Activated CD4-positive, alpha-beta T cell treated with anti-CD3 and anti-CD28 coated beads, Interleukin-2, amount 10 ng/mL, durations not matched to agents 24 days and 14 days (primary cell): ENCODE data around the gene PTPRD. TPM values are rescaled to one million over a fixed set of nuclear protein-coding genes. Genes with fewer than 3 reads are reported as not detected.
"Not testable (repeated sequence)": the region's sequence is repeated elsewhere in the genome, so short reads cannot be mapped to it uniquely, and the experiment has no call there.

Source experiments
- DNase-seq: peaks from one replicate; pipeline ENCODE4 v3.0.0; 2022
- H3K27ac Mint-ChIP-seq: one replicate; pipeline ENCODE4 v1.8.0; 2022; ENCODE audit warnings: mild to moderate bottlenecking, mixed read lengths
- H3K27me3 Mint-ChIP-seq: one replicate; pipeline ENCODE4 v1.8.0; 2022; ENCODE audit warnings: mixed read lengths
- H3K36me3 Mint-ChIP-seq: one replicate; pipeline ENCODE4 v1.8.0; 2022; ENCODE audit warnings: low read depth, mild to moderate bottlenecking, mixed read lengths
- H3K4me1 Mint-ChIP-seq: one replicate; pipeline ENCODE4 v1.8.0; 2021; ENCODE audit warnings: mixed read lengths
- H3K4me3 Mint-ChIP-seq: one replicate; pipeline ENCODE4 v1.8.0; 2022; ENCODE audit warnings: mild to moderate bottlenecking, moderate library complexity, mixed read lengths
- H3K9me3 Mint-ChIP-seq: one replicate; pipeline ENCODE4 v1.8.0; 2021; ENCODE audit warnings: mixed read lengths
- intact Hi-C: fragments of 100-400 bp; cut with micrococcal nuclease; formaldehyde crosslinking; loops from one replicate; pipeline ENCODE4 v1.15.1; 2023
- total RNA-seq: library from RNA; stranded (reverse); gene quantifications from 2 replicates; pipeline ENCODE4 v1.2.3, GENCODE V29; 2022

PTPRD gene
- total RNA-seq, 1 donor from 2014 or later: not detected

- DNase-seq: no peak
- Mint-ChIP-seq H3K4me3 (no peak overlapping the region), H3K36me3 (no peaks in the 10 kb centered on the region), H3K4me1 (no peaks in the 10 kb centered on the region), H3K27me3 (no peaks in the 10 kb centered on the region), H3K27ac (no peak overlapping the region), H3K9me3 (no peaks in the 10 kb centered on the region)
- intact Hi-C loops: no loop called here
Observed at GRCh38 chr9:8719833-8720486, 1892.8 kb downstream of the PTPRD start.

GRCh38 chr9:8718121-8718725, 1894.6 kb downstream of the PTPRD start:
- no peaks in the 10 kb centered on the region for H3K4me1 Mint-ChIP-seq
- no peak overlapping the region for H3K27ac Mint-ChIP-seq
- H3K36me3 Mint-ChIP-seq: no peaks in the 10 kb centered on the region
- intact Hi-C loops: no loop called here
- DNase-seq: no peak
- H3K4me3 Mint-ChIP-seq: no peak overlapping the region
- H3K27me3 Mint-ChIP-seq: no peaks in the 10 kb centered on the region
- H3K9me3 Mint-ChIP-seq: no peaks in the 10 kb centered on the region

GRCh38 chr9:8717146-8717545, 1895.7 kb downstream of the PTPRD start:
- Mint-ChIP-seq H3K9me3 (no peaks in the 10 kb centered on the region), H3K27ac (no peak overlapping the region), H3K36me3 (no peaks in the 10 kb centered on the region), H3K27me3 (no peaks in the 10 kb centered on the region), H3K4me3 (no peak overlapping the region), H3K4me1 (no peaks in the 10 kb centered on the region)
- no peak for DNase-seq
- intact Hi-C loops: no loop called here

- DNase-seq: no peak
- Mint-ChIP-seq H3K27me3 (no peaks in the 10 kb centered on the region), H3K4me3 (no peak overlapping the region), H3K4me1 (no peaks in the 10 kb centered on the region), H3K36me3 (no peaks in the 10 kb centered on the region), H3K9me3 (no peaks in the 10 kb centered on the region), H3K27ac (no peak overlapping the region)
- intact Hi-C loops: no loop called here
Observed at GRCh38 chr9:8715788-8716187, 1897.0 kb downstream of the PTPRD start.

GRCh38 chr9:8713811-8714165, 1899.0 kb downstream of the PTPRD start:
- Mint-ChIP-seq H3K27me3 (no peaks in the 10 kb centered on the region), H3K9me3 (no peaks in the 10 kb centered on the region), H3K4me1 (no peaks in the 10 kb centered on the region), H3K27ac (no peak overlapping the region), H3K4me3 (no peak overlapping the region), H3K36me3 (no peaks in the 10 kb centered on the region)
- intact Hi-C loops: no loop called here
- DNase-seq: no peak

- Mint-ChIP-seq H3K27ac (no peak overlapping the region), H3K9me3 (no peaks in the 10 kb centered on the region), H3K4me1 (no peaks in the 10 kb centered on the region), H3K4me3 (no peak overlapping the region), H3K36me3 (no peaks in the 10 kb centered on the region), H3K27me3 (no peaks in the 10 kb centered on the region)
- intact Hi-C loops: no loop called here
- no peak for DNase-seq
Observed at GRCh38 chr9:8713149-8713810, 1899.5 kb downstream of the PTPRD start.

GRCh38 chr9:8709731-8710130, 1903.1 kb downstream of the PTPRD start:
- DNase-seq: no peak
- Mint-ChIP-seq H3K27me3 (no peaks in the 10 kb centered on the region), H3K36me3 (no peaks in the 10 kb centered on the region), H3K27ac (no peak overlapping the region), H3K4me3 (no peak overlapping the region), H3K9me3 (no peaks in the 10 kb centered on the region), H3K4me1 (no peaks in the 10 kb centered on the region)
- intact Hi-C loops: loop anchor here (10.0 kb wide), 1 partner anchor 55 kb away; no protein-coding TSS in a partner anchor

GRCh38 chr9:8708728-8709127, 1904.1 kb downstream of the PTPRD start:
- Mint-ChIP-seq H3K27ac (no peak overlapping the region), H3K27me3 (no peaks in the 10 kb centered on the region), H3K9me3 (no peaks in the 10 kb centered on the region), H3K36me3 (no peaks in the 10 kb centered on the region), H3K4me1 (no peaks in the 10 kb centered on the region), H3K4me3 (no peak overlapping the region)
- no peak for DNase-seq
- intact Hi-C loops: loop anchor here (10.0 kb wide), 1 partner anchor 56 kb away; no protein-coding TSS in a partner anchor

GRCh38 chr9:8706998-8707397, 1905.8 kb downstream of the PTPRD start:
- intact Hi-C loops: loop anchor here (10.0 kb wide), 1 partner anchor 58 kb away; no protein-coding TSS in a partner anchor
- H3K36me3 Mint-ChIP-seq: no peaks in the 10 kb centered on the region
- DNase-seq: no peak
- H3K9me3 Mint-ChIP-seq: no peaks in the 10 kb centered on the region
- H3K4me1 Mint-ChIP-seq: no peaks in the 10 kb centered on the region
- no peak overlapping the region for H3K27ac Mint-ChIP-seq
- no peaks in the 10 kb centered on the region for H3K27me3 Mint-ChIP-seq
- H3K4me3 Mint-ChIP-seq: no peak overlapping the region

GRCh38 chr9:8706531-8706930, 1906.3 kb downstream of the PTPRD start:
- H3K27me3 Mint-ChIP-seq: no peaks in the 10 kb centered on the region

GRCh38 chr9:8705861-8706260, 1906.9 kb downstream of the PTPRD start:
- no peak overlapping the region for H3K4me3 Mint-ChIP-seq
- no peaks in the 10 kb centered on the region for H3K4me1 Mint-ChIP-seq
- H3K36me3 Mint-ChIP-seq: no peaks in the 10 kb centered on the region
- no peak overlapping the region for H3K27ac Mint-ChIP-seq
- H3K27me3 Mint-ChIP-seq: no peaks in the 10 kb centered on the region
- intact Hi-C loops: loop anchor here (10.0 kb wide), 1 partner anchor 59 kb away; no protein-coding TSS in a partner anchor
- no peaks in the 10 kb centered on the region for H3K9me3 Mint-ChIP-seq
- DNase-seq: no peak

More at GRCh38 chr9:8706531-8706930, 1906.3 kb downstream of the PTPRD start:
- no peak for DNase-seq
- H3K36me3 Mint-ChIP-seq: no peaks in the 10 kb centered on the region
- H3K4me3 Mint-ChIP-seq: no peak overlapping the region
- no peak overlapping the region for H3K27ac Mint-ChIP-seq
- H3K4me1 Mint-ChIP-seq: no peaks in the 10 kb centered on the region
- intact Hi-C loops: loop anchor here (10.0 kb wide), 1 partner anchor 58 kb away; no protein-coding TSS in a partner anchor
- H3K9me3 Mint-ChIP-seq: no peaks in the 10 kb centered on the region

GRCh38 chr9:8703904-8704303, 1908.9 kb downstream of the PTPRD start:
- H3K36me3 Mint-ChIP-seq: no peaks in the 10 kb centered on the region
- no peak overlapping the region for H3K27ac Mint-ChIP-seq
- no peaks in the 10 kb centered on the region for H3K27me3 Mint-ChIP-seq
- H3K9me3 Mint-ChIP-seq: no peaks in the 10 kb centered on the region
- no peak for DNase-seq
- H3K4me1 Mint-ChIP-seq: no peaks in the 10 kb centered on the region
- intact Hi-C loops: loop anchor here (10.0 kb wide), 1 partner anchor 61 kb away; no protein-coding TSS in a partner anchor
- no peak overlapping the region for H3K4me3 Mint-ChIP-seq

- intact Hi-C loops: loop anchor here (10.0 kb wide), 1 partner anchor 63 kb away; no protein-coding TSS in a partner anchor
Observed at GRCh38 chr9:8701904-8702303, 1910.9 kb downstream of the PTPRD start.

GRCh38 chr9:8697565-8697964, 1915.2 kb downstream of the PTPRD start:
- H3K27ac Mint-ChIP-seq, H3K4me1 Mint-ChIP-seq, H3K9me3 Mint-ChIP-seq, H3K36me3 Mint-ChIP-seq, intact Hi-C loops, DNase-seq, H3K27me3 Mint-ChIP-seq, H3K4me3 Mint-ChIP-seq: not testable (repeated sequence)

More at GRCh38 chr9:8701904-8702303, 1910.9 kb downstream of the PTPRD start:
- DNase-seq: no peak
- H3K27ac Mint-ChIP-seq: no peak overlapping the region
- H3K36me3 Mint-ChIP-seq: no peaks in the 10 kb centered on the region
- H3K9me3 Mint-ChIP-seq: no peaks in the 10 kb centered on the region
- no peak overlapping the region for H3K4me3 Mint-ChIP-seq
- no peaks in the 10 kb centered on the region for H3K4me1 Mint-ChIP-seq
- no peaks in the 10 kb centered on the region for H3K27me3 Mint-ChIP-seq
